HG02623 (cell line): Measurements from ENCODE around the gene CD38.
A peak's percentile ranks its signal among the peaks of the same experiment; 100 is the strongest.
"Not testable (repeated sequence)": the region's sequence is repeated elsewhere in the genome, so short reads cannot be mapped to it uniquely, and the experiment has no call there.

Experiments
- ATAC-seq: cut with Tn5 transposase; IDR thresholded peaks from one replicate; pipeline ENCODE4 v1.9.1; 2021; ENCODE audit warnings: moderate library complexity; ENCODE audit not compliant: unreplicated experiment

CD38 gene

DNA sequence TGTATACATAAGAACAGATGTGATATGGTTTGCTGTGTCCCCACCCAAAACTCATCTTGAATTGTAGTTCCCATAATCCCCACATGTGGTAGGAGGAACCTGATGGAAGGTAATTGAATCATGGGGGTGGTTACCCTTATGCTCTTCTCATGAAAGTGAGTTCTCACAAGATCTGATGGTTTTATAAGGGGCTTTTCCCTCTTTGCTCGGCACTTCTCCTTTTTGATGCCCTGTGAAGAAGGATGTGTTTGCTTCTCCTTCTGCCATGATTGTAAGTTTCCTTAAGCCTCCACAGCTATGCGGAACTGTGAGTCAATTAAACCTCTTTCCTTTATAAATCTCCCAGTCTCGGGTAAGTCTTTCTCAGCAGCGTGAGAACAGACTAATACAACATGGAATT is 83.1 kb downstream of the CD38 start:
- ATAC-seq, result not testable (repeated sequence)

DNA sequence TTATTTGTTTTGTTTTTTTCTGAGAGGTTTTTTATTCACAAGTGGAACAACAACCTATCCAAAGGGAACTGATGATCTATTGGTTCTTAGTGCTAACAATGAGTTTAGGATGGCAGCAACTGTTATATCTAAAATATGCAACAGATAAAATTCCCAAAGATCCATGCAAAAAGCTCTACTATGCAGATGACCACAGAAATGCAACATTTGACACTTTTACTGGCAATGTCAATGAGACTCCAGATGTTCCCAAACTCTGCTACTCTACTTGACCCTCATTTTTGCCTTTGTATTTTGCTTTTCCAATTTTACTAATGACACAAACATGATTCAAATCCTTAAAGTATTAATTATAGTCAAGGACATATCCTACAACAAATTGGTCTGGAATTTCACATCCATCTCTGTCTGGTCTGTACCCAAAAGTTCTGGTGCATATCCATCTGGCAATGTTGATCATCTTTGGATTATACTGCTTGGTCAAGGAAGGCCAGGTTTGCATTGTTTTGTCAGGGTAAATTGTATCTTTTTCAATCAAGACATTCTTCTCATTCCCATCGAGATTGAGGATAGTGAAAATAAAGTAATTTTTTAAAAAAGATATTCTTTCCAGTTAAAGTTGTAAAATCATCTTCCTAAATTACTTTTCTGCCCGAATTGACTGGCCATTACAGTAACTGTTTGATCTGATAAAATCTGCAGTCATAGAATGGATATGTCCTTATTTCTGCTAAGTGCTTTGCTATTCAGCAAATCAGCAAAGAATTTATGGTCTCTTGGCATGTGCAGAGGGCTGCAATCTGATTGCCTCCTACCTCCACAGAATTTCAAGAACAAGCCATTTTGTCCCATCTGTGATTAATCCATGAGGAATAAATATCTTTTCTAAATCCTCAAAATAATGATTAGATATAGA is 86.8 kb downstream of the CD38 start:
- no peak for ATAC-seq

DNA sequence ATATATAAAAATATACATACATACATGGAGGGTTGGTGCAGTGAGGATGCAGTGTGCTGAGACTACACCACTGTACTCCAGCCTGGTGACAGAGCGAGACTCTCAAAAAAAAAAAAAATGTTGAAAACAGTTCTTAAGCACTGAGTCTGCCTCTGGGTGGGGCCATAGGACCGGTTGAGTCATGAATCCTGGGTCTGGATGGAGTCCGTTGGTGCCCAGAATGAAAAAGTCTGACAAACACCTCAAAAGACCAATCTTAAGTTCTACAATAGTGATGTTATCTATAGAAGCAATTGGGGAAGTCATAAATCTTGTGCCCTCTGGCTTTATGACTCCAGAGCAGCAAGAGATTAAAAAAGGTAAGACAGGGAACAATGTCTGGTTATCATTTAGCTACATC is 90.0 kb downstream of the CD38 start:
- ATAC-seq, result no peak

DNA sequence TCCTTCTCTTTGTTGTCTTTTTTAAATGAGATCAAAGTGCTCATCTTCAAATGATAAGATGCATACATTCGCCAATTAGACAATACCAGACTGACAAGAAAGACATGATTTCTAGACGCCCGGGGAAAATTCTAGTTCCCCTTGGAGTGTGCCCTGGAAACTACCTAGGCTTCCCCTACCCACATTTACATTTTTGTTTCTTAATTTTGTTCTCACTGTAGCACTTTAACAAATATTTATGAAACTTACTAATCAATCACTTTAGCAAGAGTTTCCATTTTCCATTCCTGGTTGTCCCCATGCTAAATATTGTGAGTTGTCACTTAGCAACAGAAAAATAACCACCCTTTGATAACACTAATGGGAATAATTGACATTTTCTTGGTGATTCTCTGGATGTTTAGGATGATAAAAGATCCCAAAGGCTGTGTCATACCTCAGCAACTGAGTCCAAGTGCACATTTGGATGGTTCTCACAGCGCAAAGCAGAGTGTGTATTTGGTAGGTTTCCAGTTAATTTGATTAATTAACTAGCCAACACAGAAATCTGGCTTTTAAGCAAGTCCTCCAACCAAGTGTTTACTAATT is 90.8 kb downstream of the CD38 start:
- no peak for ATAC-seq

DNA sequence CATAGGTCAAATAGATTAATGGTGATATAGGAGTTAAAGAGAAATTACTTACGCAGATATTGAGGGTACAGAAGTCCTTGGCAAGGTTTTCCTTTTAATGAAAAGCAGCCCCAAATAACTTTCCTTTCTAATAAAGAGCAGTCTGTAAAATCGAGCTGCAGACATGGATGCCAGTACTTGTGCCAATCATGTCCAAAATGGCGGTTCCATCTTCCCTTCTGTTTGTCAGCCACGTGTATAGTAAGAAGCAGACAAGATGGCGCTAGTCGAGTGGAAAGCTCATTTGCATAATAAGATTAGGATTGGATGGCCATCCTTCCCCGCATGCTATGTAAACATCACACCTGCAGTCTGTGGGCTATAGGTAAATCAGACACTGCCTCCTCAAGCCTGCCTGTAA is 92.0 kb downstream of the CD38 start:
- no peak for ATAC-seq

DNA sequence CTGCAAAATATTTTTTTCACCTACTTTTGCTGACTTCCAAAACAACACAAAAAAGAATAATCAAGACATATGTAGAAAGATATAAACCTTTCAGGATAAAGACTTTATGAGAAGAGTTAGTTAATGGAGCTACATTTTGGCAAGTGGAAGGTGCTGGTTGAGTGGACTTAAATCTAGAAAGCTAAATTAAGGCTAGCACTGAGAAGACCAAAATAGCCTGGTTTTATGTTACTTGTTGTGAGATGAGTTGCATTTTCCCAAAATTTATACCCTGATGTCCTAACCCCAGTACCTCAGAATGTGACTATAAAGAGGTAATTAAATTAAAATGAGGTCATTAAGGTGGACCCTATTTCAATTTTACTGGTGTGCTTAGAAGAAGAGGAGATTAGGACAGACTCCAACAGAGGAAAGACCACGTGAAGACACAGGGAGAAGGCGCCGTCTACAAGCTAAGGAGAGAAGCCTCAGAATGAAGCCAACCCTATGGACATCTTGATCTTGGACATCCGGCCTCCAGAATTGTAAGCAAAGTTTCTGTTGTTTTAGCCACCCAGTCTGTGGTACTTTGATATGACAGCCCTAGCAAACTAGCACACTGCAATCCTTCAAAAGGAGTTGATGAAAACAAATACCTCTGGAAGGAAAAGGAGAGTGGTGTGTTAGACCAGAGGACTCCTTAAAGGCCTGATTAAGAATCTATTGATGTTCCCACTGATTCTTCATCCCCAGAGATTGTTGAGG is 93.0 kb downstream of the CD38 start:
- ATAC-seq, result no peak

DNA sequence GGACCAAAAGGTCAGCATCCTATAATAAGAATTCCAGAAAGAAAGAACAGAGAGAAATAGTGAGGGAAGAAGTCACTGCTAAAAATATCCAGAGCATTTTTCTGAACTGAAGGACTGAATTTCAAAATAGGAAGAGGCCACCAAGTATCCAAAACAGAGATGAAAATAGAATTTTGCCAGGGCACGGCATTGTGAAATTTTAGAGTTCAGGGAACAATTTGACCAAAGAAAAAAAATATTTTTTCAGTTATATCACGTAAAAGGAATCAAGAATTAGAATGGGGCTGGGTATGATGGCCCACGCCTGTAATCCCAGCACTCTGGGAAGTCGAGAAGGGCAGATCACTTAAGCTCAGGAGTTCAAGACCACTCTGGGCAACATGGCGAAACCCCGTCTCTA is 95.0 kb downstream of the CD38 start:
- no peak for ATAC-seq

DNA sequence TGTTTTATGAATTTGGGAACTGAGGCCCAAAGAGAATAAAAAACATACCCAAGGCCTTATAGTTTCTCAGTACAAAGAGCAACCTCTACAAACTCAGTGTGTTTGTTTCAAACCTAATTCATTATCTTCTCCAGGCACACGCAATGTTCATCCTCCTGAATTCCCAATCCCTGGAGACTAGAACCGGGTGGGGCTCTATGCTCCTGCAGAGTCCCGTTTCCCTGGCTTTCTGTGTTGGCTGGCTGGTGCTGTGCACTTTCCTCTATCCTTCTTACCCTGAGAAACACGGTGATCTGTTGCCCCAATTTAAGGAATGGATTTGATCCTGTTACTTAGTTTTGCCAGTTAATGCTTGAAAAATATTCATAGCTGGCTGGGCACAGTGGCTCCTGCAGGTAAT is 96.5 kb downstream of the CD38 start:
- no peak for ATAC-seq

DNA sequence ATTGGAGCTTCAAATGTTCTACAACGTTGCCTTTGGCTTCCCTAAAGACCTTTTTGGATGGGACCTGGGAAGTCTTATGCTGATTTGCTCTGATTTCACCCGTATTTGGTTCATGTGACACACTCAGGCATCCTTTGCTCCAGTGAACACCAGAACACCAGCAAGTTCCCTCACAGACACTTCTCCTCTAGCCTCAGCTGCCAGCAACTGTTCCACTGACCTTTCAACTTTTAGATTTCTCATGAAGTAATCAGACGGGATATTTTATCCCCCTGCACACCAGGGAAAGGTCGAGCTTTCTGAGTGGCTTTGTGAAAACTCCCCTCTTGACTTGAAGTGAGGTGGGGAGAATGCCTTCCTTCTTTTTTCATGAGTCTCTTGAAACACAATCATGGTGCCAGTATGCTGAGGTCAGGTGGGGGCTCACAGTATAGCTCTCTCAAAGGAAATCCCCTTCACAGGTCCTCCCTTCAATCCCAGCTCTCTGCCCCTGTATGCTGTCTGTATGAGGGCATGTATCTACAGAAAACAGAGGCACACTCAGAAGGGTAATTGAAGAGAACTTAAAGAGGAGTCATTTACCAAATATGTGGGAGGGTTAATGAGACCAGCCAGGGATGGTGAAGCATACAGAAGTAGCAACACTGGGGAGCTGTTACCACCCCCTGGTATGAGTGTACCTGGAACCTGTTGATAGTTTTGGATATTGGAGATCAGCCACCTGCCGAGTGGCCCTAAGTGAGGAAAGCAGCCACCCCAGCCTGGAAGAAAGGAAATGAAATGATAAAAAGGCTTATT is 97.7 kb downstream of the CD38 start:
- no peak for ATAC-seq

DNA sequence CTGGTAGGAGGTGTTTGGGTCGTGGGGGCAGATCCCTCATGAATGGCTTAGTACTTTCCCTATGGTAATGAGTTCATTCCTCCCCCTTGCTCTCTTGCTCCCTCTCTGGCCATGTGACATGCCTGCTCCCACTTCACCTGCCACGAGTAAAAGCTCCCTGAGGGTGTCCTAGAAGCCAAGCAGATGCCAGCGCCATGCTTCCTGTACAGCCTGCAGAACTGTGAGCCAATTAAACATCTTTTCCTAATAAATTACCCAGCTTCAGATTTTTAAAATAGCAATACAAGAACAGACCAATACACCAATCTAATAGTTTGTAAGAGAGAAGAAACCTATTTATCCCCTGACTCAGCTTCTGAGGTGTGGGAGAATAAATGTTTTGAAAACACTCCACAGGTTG is 99.9 kb downstream of the CD38 start:
- ATAC-seq, result no peak

DNA sequence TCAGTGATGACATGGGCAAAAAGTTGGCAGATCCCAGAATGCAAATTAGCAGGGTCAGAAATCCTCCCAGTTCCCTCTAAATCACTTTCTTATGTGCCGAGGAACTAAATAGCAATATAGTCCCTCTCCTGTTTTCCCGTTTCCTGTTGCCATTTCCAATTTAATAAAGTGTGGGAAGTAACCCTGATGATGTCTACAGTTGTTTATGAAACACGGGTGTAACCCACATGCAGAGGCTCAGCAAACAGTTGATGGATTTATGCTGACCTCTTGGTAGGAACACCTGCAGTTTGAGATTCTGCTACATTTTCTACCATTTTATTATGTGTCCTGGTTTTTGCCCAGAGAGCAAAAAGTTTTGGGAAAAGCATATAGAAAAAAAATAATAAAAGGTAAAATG is 103.7 kb downstream of the CD38 start:
- no peak for ATAC-seq

DNA sequence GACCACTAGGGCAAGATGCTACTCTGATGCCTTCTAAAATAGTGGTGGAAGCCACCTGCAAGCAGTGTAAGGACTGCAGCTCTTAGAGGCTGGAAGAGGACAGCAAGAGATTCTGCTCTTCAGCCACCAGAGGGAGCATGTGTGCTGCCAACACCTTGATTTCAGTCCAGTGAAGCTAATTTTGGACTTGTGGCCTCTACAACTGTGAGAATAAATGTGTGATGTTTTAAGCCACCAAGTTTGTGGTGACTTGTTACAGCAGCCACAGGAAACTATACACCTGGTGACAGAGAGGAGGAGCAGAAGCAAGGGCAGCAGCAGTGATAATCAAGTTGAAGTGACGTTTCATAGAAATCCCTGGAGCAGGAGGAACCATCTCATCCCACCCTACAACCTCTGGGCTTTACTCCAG is 104.6 kb downstream of the CD38 start:
- peak; percentile 84 for ATAC-seq

DNA sequence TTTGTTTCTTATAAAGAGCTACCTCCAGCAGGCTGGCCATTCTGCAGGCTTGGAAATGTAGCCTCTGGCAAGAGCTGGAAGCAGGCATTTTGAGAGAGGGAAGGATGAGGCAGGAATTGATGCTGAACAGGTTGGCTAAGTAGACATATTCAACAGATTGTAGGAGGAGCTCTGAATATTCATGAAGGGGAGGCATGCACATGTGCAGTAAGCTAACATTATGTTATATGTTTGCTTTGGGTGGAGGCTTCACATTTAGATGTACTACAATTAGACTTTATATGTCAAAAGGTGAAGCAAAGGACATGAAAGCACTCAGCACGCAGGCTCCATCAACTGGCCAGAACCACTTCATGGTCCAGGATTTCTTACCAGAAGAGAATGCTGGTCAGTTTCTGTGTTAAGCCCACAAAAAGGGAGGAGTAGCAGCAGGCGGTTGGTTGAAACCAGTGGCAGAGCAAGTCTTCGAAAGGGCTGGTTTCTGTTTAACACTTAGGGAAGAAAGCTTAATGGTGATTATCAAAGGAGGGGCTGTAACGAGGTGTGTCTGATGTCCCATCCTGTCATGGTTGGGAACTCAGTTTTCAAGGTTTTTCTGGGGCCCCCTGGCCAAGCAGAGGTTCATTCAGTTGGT is 105.6 kb downstream of the CD38 start:
- no peak for ATAC-seq

DNA sequence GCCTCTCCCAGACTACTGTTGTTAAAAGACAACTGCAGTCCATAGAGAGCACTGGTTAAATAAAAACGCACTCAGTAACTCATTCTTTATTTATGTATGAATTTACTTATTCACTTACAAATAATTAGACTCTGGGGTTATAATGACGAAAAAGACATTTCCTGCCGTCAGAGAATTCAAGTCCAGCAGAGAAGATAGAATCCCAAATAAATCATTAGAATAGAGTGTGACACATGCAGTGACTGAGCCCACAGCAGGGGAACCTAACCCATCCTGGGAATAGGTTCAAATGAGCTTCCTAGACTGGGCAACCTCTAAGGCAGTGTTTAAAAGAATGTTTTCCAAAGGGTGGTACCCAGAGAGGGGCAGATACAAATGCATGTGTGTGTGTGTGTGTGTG is 106.5 kb downstream of the CD38 start:
- ATAC-seq, result no peak

DNA sequence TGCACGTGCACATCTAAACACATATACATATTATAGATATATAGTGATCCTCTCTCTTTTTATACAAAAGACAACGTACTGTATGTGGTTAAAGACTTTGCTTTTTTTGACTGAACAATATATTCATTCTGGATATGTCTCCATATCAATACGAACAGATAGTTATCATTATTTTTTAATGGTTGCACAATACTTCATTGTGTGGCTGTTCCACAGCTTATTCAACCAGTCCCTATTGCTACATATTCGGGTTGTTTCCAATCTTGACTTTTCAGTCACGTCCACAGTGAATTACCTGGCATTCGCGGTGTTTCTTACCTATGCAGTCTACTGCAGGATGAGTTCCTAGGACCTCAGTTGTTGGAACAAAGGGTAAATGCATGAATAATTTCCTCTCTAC is 107.3 kb downstream of the CD38 start:
- ATAC-seq, result no peak

DNA sequence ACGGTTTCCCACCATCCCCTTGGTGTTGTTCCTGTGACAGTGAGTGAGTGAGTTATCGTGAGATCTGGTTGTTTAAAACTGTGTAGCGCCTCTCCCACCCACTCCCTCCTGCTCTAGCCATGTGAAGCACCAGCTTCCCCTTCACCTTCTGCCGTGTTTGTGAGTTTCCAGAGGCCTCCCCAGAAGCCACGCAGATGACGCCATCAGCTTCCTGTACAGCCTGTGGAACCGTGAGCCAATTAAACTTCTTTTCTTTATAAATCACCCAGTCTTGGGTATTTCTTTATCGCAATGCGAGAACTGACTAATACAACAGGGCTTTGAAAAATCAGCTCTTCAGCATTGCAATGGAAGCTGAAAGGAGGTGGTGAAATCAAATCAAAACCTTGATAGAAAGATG is 110.4 kb downstream of the CD38 start:
- no peak for ATAC-seq

DNA sequence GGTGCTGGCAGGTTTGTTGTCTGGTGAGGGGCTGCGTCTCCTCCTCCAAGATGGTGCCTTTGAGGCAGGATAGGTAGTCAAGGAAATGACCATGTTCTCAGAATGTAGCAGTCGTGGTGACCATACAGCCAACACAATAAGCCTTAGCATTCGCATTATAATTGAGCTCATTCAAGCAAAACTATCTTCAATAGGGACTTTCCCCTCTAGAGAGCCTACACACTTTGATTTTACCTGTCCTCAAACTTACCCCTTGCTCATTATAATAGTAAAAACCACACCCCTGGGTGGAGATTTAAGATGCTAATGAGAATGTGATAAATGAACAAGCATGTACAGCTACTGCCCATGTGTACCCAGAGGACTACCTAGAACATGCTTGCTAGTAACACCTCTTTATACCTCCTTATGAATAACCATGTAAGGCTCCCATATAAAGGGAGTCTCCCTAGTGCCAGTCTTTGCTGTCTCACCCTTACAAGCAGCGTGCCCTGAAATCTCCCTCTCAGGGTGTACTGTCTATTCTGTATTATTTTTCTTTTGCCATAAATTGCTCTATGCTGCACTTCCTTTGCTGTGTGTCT is 112.2 kb downstream of the CD38 start:
- ATAC-seq, result no peak

DNA sequence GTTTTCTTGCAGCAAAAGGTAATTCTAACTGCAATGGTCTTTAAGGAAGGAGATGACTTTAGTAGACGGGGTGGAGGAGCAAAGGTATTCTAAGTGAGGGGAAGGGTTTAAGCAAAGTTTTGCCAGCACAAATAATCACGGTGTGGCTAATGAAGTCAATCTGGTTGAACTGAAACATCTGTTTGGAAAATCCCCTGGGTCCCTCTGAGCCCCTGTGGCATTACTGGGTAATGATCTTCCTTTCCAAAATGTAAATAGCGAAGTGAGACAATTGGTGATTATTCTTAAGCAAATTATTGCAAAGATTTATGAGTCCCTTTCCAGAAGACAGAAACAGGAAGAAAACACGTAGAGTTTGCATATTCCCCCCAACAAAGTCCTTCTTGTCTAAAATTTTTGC is 113.2 kb downstream of the CD38 start:
- peak; percentile 75 for ATAC-seq

DNA sequence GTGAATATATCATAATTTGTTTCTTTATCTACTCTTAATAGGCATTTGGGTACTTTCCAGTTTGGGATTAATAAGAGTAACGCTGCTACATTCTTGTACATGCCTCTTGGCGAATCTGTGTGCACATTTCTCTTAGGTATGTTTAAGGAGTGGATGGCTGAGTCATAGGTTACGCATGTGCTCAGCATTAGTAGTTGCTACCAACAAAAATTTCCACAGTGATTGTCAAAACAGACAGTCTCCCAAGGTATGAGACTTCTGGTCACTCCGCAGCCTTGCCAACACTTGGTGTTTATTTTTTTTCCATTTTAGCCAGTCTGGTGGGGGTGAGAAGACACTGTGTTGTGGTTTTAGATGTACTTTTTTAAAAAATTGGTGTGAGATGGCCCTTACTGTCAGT is 115.8 kb downstream of the CD38 start:
- ATAC-seq, result no peak

DNA sequence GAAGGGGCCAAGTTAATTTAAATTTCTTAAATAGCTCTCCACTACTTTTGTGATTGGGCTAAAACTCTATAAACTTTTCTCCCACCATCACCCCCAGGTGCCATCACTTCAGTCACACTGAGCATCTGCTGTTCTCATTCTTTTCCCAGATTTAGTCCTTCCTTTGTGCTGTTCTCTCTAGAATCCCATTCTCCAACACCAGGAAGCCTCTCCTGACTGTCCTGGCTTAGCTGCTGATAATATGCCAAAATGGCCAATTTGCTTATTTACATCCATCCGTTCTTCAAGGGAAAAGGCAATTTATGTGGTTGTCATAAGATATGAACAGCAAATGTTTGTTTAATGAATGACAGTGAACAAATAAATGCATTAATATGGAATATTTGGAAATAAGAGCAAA is 116.3 kb downstream of the CD38 start:
- no peak for ATAC-seq
